SK-N-SH (cell line): Measurements from ENCODE around the gene DLL3. TPM values are rescaled to one million over a fixed set of nuclear protein-coding genes. Genes with fewer than 3 reads are reported as not detected.

Experiments
- CTCF ChIA-PET: fragments of 300-600, 350-600 bp; formaldehyde crosslinking; extraction: SDS; loops from one replicate; lab custom pipeline; 2021; lab: Yijun Ruan, JAX
- POLR2A ChIA-PET: fragments of 350-600 bp; sonication (Branson Sonifier 250); formaldehyde crosslinking; extraction: SDS; loops from one replicate; lab custom pipeline; 2020; ENCODE audit warnings: antibody characterized with exemption, inconsistent platforms; lab: Yijun Ruan, JAX
- DNase-seq: peaks from one replicate; pipeline ENCODE4 v3.0.0; 2012
- H2AFZ ChIP-seq: fragments of 200-600 bp; sonication (generic); 2 replicates; pipeline ENCODE4 v1.8.1; 2016; ENCODE audit warnings: antibody characterized with exemption, mild to moderate bottlenecking, low read depth
- H3F3A ChIP-seq: fragments of 200-600 bp; sonication (generic); replicated peaks from 2 replicates; pipeline ENCODE3; 2016; ENCODE audit warnings: antibody characterized with exemption, mild to moderate bottlenecking; ENCODE audit not compliant: insufficient read depth
- H3K27ac ChIP-seq, 2 experiments: fragments of 200-500 bp in 1 of 2; fragments of 200-600 bp in 1 of 2; sonication (Bioruptor generic) in 1 of 2; sonication (generic), shearing (Covaris generic) in 1 of 2; 2 replicates each; pipeline versions ENCODE4 v1.5.1 to v1.6.1; 2014 to 2016; ENCODE audit warnings: low read depth in 2 of 2, inconsistent platforms in 1 of 2, low read length in 1 of 2, mild to moderate bottlenecking in 1 of 2, mixed read lengths in 1 of 2
- H3K27me3 ChIP-seq: fragments of 200-600 bp; sonication (generic), shearing (Covaris generic); 2 replicates; pipeline ENCODE4 v1.6.1; 2016; ENCODE audit warnings: mixed run types; ENCODE audit not compliant: insufficient read depth
- H3K36me3 ChIP-seq, 2 experiments: fragments of 200-500 bp in 1 of 2; fragments of 200-600 bp in 1 of 2; sonication (Bioruptor generic) in 1 of 2; sonication (generic) in 1 of 2; replicated peaks in 1 of 2; 2 replicates each; pipeline versions ENCODE3 to v1.5.1; 2014 to 2016; ENCODE audit warnings: low read length in 1 of 2, mild to moderate bottlenecking in 1 of 2; ENCODE audit not compliant: insufficient read depth in 2 of 2, control insufficient read depth in 1 of 2
- H3K4me1 ChIP-seq, 2 experiments: fragments of 200-500 bp in 1 of 2; fragments of 200-600 bp in 1 of 2; sonication (Bioruptor generic) in 1 of 2; sonication (generic), shearing (Covaris generic) in 1 of 2; 2 replicates each; pipeline versions ENCODE4 v1.5.1 to v1.6.1; 2014 to 2016; ENCODE audit warnings: low read depth in 1 of 2, low read length in 1 of 2, mixed run types in 1 of 2; ENCODE audit not compliant: insufficient read depth in 2 of 2, control insufficient read depth in 1 of 2
- H3K4me2 ChIP-seq: fragments of 200-600 bp; sonication (generic), shearing (Covaris generic); 2 replicates; pipeline ENCODE4 v1.6.1; 2017; ENCODE audit warnings: mixed run types
- H3K4me3 ChIP-seq, 2 experiments: fragments of 200-500 bp in 1 of 2; fragments of 200-600 bp in 1 of 2; sonication (Bioruptor generic) in 1 of 2; sonication (generic), shearing (Covaris generic) in 1 of 2; 2 replicates each; pipeline versions ENCODE4 v1.5.1 to v1.8.1; 2014 to 2016; ENCODE audit warnings: low read depth in 2 of 2, inconsistent platforms in 1 of 2, low read length in 1 of 2, mild to moderate bottlenecking in 1 of 2, mixed read lengths in 1 of 2, moderate library complexity in 1 of 2
- H3K79me2 ChIP-seq: fragments of 200-600 bp; sonication (generic); 2 replicates; pipeline ENCODE4 v1.8.1; 2017; ENCODE audit warnings: mild to moderate bottlenecking; ENCODE audit not compliant: insufficient read depth
- H3K9ac ChIP-seq: fragments of 200-600 bp; sonication (generic); 2 replicates; pipeline ENCODE4 v1.6.1; 2017; ENCODE audit warnings: mixed run types
- H3K9me2 ChIP-seq: fragments of 200-600 bp; sonication (generic); 2 replicates; pipeline ENCODE4 v1.6.1; 2017; ENCODE audit warnings: mixed run types
- H3K9me3 ChIP-seq: fragments of 200-600 bp; sonication (generic); 2 replicates; pipeline ENCODE4 v1.6.1; 2017; ENCODE audit warnings: mixed run types, mild to moderate bottlenecking, moderate library complexity
- H4K20me1 ChIP-seq: fragments of 200-600 bp; sonication (generic); 2 replicates; pipeline ENCODE4 v1.6.1; 2017; ENCODE audit warnings: mild to moderate bottlenecking, mixed run types; ENCODE audit not compliant: insufficient read depth
- CHD2 ChIP-seq: fragments of 150-350 bp; IDR thresholded peaks from 2 replicates; pipeline ENCODE4 v1.6.1; 2018; ENCODE audit warnings: low read length; ENCODE audit not compliant: partially characterized antibody
- ELF1 ChIP-seq: IDR thresholded peaks from 2 replicates; pipeline ENCODE4 v1.4.0; 2012
- FOXJ3 ChIP-seq: sonication (generic); formaldehyde crosslinking; IDR thresholded peaks from 2 replicates; pipeline ENCODE4 v1.5.1; 2020; ENCODE audit warnings: mild to moderate bottlenecking, missing genetic modification reagents
- JUND ChIP-seq: IDR thresholded peaks from 2 replicates; pipeline ENCODE4 v1.4.0; 2012
- MAX ChIP-seq: IDR thresholded peaks from 2 replicates; pipeline ENCODE4 v1.4.0; 2012; ENCODE audit warnings: low read depth
- MXI1 ChIP-seq: IDR thresholded peaks from 2 replicates; pipeline ENCODE4 v1.6.1; 2012; ENCODE audit warnings: mild to moderate bottlenecking, low read depth, low read length, improper control_type of control experiment
- NRF1 ChIP-seq: IDR thresholded peaks from 2 replicates; pipeline ENCODE4 v1.6.1; 2012; ENCODE audit warnings: low read depth, mild to moderate bottlenecking, low read length
- PBX3 ChIP-seq: IDR thresholded peaks from 2 replicates; pipeline ENCODE4; 2012
- RAD21 ChIP-seq: IDR thresholded peaks from 2 replicates; pipeline ENCODE4 v1.6.1; 2012; ENCODE audit warnings: mild to moderate bottlenecking, low read length
- RCOR1 ChIP-seq: fragments of 150-350 bp; IDR thresholded peaks from 2 replicates; pipeline ENCODE4 v1.6.1; 2017; ENCODE audit warnings: antibody characterized with exemption, low read length
- RFX5 ChIP-seq: IDR thresholded peaks from 2 replicates; pipeline ENCODE4 v1.6.1; 2012; ENCODE audit warnings: mild to moderate bottlenecking, improper control_type of control experiment, low read length
- RXRA ChIP-seq: IDR thresholded peaks from 2 replicates; pipeline ENCODE4 v1.4.0; 2012; ENCODE audit warnings: low read depth, mild to moderate bottlenecking, borderline replicate concordance
- TEAD4 ChIP-seq: IDR thresholded peaks from 2 replicates; pipeline ENCODE4 v1.4.0; 2012; ENCODE audit warnings: mild to moderate bottlenecking, borderline replicate concordance; ENCODE audit not compliant: insufficient read depth
- USF1 ChIP-seq: IDR thresholded peaks from 2 replicates; pipeline ENCODE4 v1.4.0; 2012; ENCODE audit warnings: low read depth, borderline replicate concordance
- USF2 ChIP-seq: fragments of 150-350 bp; IDR thresholded peaks from 2 replicates; pipeline ENCODE4 v1.6.1; 2017; ENCODE audit warnings: antibody characterized with exemption, low read length, low read depth, borderline replicate concordance
- WGBS: methylation state at CpG from one replicate; pipeline ENCODE4 v1.1.6; 2017; ENCODE audit warnings: low lambda C conversion rate; 5-methylcytosine and 5-hydroxymethylcytosine counted together
- polyA plus RNA-seq, 3 experiments: library from polyadenylated mRNA; depleted of rRNA; stranded (reverse); fragments of >200 nt; gene quantifications; 2 replicates each; pipeline ENCODE4 v1.2.3, GENCODE V29; 2012

DLL3 gene
- polyA plus RNA-seq, 1 of the 3 experiments (the other 2 are of a cell fraction), result 4.7 TPM

GRCh38 chr19:39518458-39518857 is 19.7 kb downstream of the DLL3 start:
- 69% methylated on average over 5 of the region's 5 CpGs for WGBS
- no peak overlapping the region for H3K4me2 ChIP-seq
- CTCF ChIA-PET, result interaction anchor here (1.8 to 2.6 kb wide), 2 partner anchors 14 to 21 kb away, joined by 4 to 19 read pairs; partner anchors contain the start of gene EID2B
- no peak overlapping the region for H3K4me3 ChIP-seq
- no peaks in the 10 kb centered on the region for H3K36me3 ChIP-seq
- H3F3A ChIP-seq, result no peaks in the 10 kb centered on the region
- H3K9me3 ChIP-seq, result no peaks in the 10 kb centered on the region
- H3K9me2 ChIP-seq, result no peaks in the 10 kb centered on the region
- H3K9ac ChIP-seq, result no peak overlapping the region
- no peak overlapping the region for H3K27ac ChIP-seq
- H3K79me2 ChIP-seq, result no peaks in the 10 kb centered on the region
- DNase-seq, result no peak
- H3K27me3 ChIP-seq, result peaks cover 21% of the 10 kb centered on the region
- H3K4me1 ChIP-seq, result peaks cover 0 to 6% of the 10 kb centered on the region in 2 experiments; a peak in 1 of 4 replicates
- POLR2A ChIA-PET, result no interaction called here
- TF ChIP-seq RFX5 (no peak), MXI1 (no peak), TEAD4 (no peak), USF2 (no peak), RXRA (no peak), JUND (no peak), RAD21 (no peak), ELF1 (no peak)
- H2AFZ ChIP-seq, result no peak overlapping the region
- no peaks in the 10 kb centered on the region for H4K20me1 ChIP-seq

- Histone ChIP-seq H3K4me2 (no peak overlapping the region), H3K36me3 (no peaks in the 10 kb centered on the region), H3K4me1 (peaks cover 0 to 6% of the 10 kb centered on the region in 2 experiments; a peak in 1 of 4 replicates), H3K27ac (no peak overlapping the region), H3K9me2 (no peaks in the 10 kb centered on the region), H3K4me3 (no peak overlapping the region), H3K79me2 (no peaks in the 10 kb centered on the region), H2AFZ (no peak overlapping the region), H3K9ac (no peak overlapping the region), H3K27me3 (peaks cover 18% of the 10 kb centered on the region), H3K9me3 (no peaks in the 10 kb centered on the region), H3F3A (no peaks in the 10 kb centered on the region), H4K20me1 (no peaks in the 10 kb centered on the region)
- no peak for DNase-seq
- ChIA-PET POLR2A (no interaction called here), CTCF (interaction anchor here (1.5 to 2.6 kb wide), 3 partner anchors 14 to 21 kb away, joined by 4 to 19 read pairs (median 4); partner anchors contain the start of genes DLL3 and EID2B)
- 79% methylated on average over 9 of the region's 9 CpGs for WGBS
- TF ChIP-seq MAX (no peak), CHD2 (no peak), FOXJ3 (CRISPR knock-in tag) (no peak), PBX3 (no peak), RAD21 (no peak), RXRA (no peak), RCOR1 (no peak), USF1 (no peak), NRF1 (no peak)
These were observed 20.2 kb downstream of the DLL3 start for GRCh38 chr19:39518975-39519374.
